ENCODE data around the gene LRRC71.
"Not testable (repeated sequence)": the region's sequence is repeated elsewhere in the genome, so short reads cannot be mapped to it uniquely, and the experiment has no call there.

The LRRC71 gene

DNA sequence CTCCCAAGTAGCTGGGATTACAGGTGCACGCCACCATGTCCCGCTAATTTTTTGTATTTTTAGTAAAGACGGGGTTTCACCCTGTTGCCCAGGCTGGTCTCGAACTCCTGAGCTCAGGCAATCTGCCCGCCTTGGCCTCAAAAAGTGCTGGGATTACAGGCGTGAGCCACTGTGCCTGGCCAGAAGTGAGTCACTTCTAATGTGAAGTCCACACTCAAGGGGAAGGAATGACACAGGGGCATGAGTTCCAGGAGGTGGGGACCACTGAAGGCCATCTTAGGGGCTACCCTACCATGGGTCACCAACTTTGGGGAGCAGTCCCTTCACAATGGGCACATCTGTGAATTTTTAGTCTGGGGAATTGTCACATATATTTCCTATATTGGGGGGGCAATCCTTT is 6.3 kb downstream of the LRRC71 start:
- DNase-seq, result not testable (repeated sequence)

GRCh38 chr1:156927215-156928042 is 7.0 kb downstream of the LRRC71 start:
- DNase-seq, result peak in 17 of 56 donors; percentile 6 to 49 (median 18)

- no peak for DNase-seq
These were observed 7.7 kb downstream of the LRRC71 start for GRCh38 chr1:156928043-156928602.

DNA sequence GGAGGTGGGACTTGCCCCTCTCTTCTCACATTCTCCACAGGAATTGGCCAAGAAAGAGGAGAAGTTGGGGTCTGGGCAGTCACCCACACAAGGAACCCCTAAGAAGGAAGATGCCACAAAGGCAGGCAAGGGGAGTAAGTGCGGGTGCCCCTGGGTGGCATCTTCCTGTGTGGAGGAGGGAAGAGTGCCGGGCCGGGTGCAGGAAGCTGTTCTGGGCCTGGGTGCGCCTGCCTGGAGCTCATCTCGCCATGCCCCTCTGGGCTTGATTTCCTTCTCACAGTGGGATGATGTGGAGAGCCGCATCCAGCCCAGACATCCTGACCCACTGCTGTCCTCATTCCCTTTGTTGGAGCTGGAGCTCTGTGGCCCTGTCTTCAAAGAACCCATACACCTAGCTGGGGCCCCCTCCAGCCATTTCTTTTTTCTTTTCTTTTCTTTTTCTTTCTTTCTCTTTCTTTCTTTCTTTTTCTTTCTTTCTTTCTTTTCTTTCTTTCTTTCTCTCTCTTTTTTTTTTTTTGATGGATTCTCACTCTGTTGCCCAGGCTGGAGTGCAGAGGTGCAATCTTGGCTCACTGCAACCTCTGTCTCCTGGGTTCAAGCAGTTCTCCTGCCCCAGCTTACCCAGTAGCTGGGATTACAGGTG is 9.3 kb downstream of the LRRC71 start:
- no peak for DNase-seq

- DNase-seq, result no peak
These were observed 10.1 kb downstream of the LRRC71 start for GRCh38 chr1:156930483-156930882.

- no peak for DNase-seq
These were observed 10.9 kb downstream of the LRRC71 start for GRCh38 chr1:156931211-156931952.

DNA sequence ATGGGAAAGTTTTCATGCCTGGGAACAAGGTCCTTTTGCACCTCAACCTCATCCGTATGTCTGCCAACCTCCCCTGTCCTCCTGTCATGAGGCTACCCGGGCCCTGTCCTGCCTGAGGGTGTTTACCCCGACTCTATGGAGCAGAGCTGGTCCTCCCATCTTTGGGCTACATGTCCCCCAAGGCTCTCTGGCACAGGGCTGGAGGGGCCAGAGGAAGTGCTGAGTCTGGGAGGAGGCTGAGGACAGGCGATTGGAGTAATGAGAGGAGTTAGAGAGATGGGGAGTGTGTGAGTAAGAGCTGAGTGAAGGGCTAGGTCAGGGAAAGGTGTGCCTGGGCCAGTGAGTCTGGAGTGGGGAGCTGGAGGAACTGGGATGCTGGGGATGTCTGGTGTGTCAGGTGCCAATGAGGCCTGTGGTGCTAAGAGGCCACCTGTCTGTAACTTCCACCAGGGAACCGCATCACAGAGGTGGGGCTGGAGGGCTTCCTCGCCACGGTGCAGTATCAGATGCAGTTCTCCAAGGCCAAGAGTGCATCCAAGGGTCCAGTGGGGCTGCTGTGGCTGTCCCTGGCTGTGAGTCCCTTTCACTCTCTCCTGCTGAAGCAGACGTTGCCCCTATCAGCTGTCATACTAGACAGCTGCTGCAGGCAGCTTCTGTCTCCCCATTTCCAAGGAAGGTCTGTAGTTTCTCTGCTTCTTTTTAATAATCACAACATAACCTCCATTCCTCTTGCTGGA is 11.7 kb downstream of the LRRC71 start:
- peak in 1 of 56 donors; percentile 12 for DNase-seq

- DNase-seq, result no peak
These were observed 12.7 kb downstream of the LRRC71 start for GRCh38 chr1:156933136-156933535.

DNA sequence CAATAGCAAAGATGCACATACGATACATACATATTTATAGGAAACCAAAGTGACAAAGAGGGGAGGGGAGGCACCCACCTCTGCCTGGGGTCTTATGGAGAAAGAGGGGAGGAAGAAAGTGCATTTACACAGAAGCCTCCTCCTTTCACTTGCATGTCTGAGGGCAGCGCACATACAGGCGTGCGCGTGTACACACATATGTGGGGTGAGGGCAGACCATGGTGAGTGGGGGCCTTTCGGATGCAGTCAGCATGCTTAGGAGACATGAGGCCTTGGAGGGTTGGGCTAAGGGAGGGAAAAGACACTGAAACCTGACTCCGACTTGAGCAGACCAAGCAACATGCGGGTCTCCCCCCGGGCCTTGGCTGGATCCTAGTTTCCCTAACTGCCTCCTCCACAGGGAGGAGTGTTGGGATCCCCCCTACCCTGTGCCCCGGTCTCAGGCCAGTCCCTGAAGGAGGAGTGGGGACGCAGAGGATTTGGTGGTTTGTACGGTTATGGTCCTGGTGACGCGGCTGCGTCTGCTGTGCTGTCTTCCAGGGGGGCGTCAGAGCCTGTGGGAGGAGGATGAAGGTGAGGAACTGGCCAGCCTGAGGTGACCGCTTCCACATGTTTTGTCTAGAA is 15.2 kb downstream of the LRRC71 start:
- no peak for DNase-seq

- DNase-seq, result no peak
These were observed 15.8 kb downstream of the LRRC71 start for GRCh38 chr1:156936191-156936590.

GRCh38 chr1:156936721-156937220 is 16.3 kb downstream of the LRRC71 start:
- DNase-seq, result no peak

GRCh38 chr1:156937883-156938282 is 17.5 kb downstream of the LRRC71 start:
- no peak for DNase-seq

- no peak for DNase-seq
These were observed 18.4 kb downstream of the LRRC71 start for GRCh38 chr1:156938813-156939212.

- no peak for DNase-seq
These were observed 19.4 kb downstream of the LRRC71 start for GRCh38 chr1:156939786-156940334.

- DNase-seq, result no peak
These were observed 21.2 kb downstream of the LRRC71 start for GRCh38 chr1:156941675-156942074.

DNA sequence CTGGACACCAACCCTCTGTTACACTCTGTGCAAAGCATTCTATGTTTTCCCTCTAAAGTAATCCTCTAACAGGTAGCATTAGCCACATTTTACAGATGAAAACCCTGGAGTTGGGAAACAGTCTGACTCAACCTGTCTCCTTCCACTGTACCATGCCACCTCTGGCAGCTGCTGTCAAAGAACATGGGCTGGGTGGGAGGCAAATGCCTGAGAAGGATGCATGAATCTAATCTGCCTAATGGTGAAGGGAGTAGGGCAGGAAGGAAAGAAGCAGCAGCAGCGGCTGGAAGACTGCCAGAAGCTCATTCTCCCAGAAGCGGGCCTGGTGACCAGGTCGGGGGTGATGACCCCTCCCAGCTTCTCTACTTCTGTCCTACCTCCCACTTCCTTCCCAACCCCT is 21.7 kb downstream of the LRRC71 start:
- no peak for DNase-seq

DNA sequence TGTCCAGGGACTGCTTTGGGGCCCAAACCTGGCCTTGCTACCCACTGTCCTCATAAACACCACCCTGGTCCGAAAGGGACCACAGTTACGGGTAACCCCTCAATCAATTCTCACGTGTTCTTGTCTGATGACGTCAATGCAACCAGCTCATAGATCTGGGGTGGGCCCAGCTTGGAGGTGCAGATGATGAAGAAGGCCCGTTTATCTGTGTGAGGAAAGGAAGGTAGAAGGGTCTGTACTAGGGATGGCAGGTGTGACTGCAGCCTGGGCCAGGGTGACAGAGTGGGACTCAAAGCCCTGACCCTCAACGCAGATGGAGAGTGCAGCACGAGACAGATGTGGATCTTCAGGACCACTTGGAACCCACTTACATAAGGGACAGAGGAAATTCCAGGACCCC is 22.1 kb downstream of the LRRC71 start:
- no peak for DNase-seq

- DNase-seq, result no peak
These were observed 23.3 kb downstream of the LRRC71 start for GRCh38 chr1:156943756-156944155.

GRCh38 chr1:156944268-156944667 is 23.8 kb downstream of the LRRC71 start:
- no peak for DNase-seq

- DNase-seq, result no peak
These were observed 24.4 kb downstream of the LRRC71 start for GRCh38 chr1:156944848-156945247.

All from amygdala (tissue), 56 donors.